Adrenal gland (tissue), 12 donors: ENCODE measurements around the gene SH2B2. TPM values are rescaled to one million over a fixed set of nuclear protein-coding genes. Genes with fewer than 3 reads are reported as not detected.

Experiments used
- DNase-seq, 7 donors: peaks; one replicate each; pipeline ENCODE4 v3.0.0-alpha.2; 2019 to 2020
- H3K27ac ChIP-seq, 5 donors: fragments of 200-600 bp; sonication (generic) in 4 of 5; 1 replicate in 3 of 5; 2 replicates in 2 of 5; pipeline versions ENCODE4 v1.5.1 to v1.8.0; 2016 to 2020; ENCODE audit warnings: mild to moderate bottlenecking in 1 of 5
- H3K27me3 ChIP-seq: fragments of 200-600 bp; 2 replicates; pipeline ENCODE4 v1.8.0; 2021
- H3K36me3 ChIP-seq, 2 donors: fragments of 200-600 bp; replicated peaks in 1 of 2; 1 replicate in 1 of 2; 2 replicates in 1 of 2; pipeline versions ENCODE4 v1.5.1 to v1.8.0; 2018 to 2022
- H3K4me1 ChIP-seq, 2 donors: fragments of 200-600 bp; replicated peaks in 1 of 2; 1 replicate in 1 of 2; 2 replicates in 1 of 2; pipeline versions ENCODE4 v1.5.1 to v1.8.0; 2018 to 2021
- H3K4me3 ChIP-seq, 4 donors: fragments of 200-600 bp; sonication (generic) in 3 of 4; one replicate each; pipeline ENCODE4 v1.5.1; 2016 to 2018
- H3K9me3 ChIP-seq, 3 donors: fragments of 200-600 bp; sonication (generic) in 1 of 3; replicated peaks in 1 of 3; 1 replicate in 2 of 3; 2 replicates in 1 of 3; pipeline versions ENCODE4 v1.5.1 to v1.8.0; 2016 to 2021
- POLR2A ChIP-seq, 2 donors: fragments of 450-650 bp; IDR thresholded peaks; one replicate each; pipeline ENCODE4 v1.6.1; 2017; ENCODE audit warnings: antibody characterized with exemption in 2 of 2, mild to moderate bottlenecking in 2 of 2, moderate library complexity in 1 of 2
- WGBS, 4 donors: extraction: QIAGEN DNeasy Blood & Tissue Kit in 2 of 4; methylation state at CpG; one replicate each; pipeline versions ENCODE4 v1.1.5 to v1.1.7; 2013 to 2017; 5-methylcytosine and 5-hydroxymethylcytosine counted together
- intact Hi-C, 2 donors: fragments of 100-400 bp; cut with DNase I; formaldehyde crosslinking; loops; one replicate each; pipeline versions ENCODE4 v1.14.1 to v1.15.0; 2022 to 2023
- polyA plus RNA-seq, 3 donors: library from polyadenylated mRNA; stranded (reverse); fragments of 200-250 nt in 2 of 3; fragments of 350-450 nt in 1 of 3; fragmentation: Illumina TruSeq in 1 of 3; extraction: RNeasy Lipid Tissue Mini Kit (QIAGEN cat#74804) in 1 of 3; gene quantifications; one replicate each; pipeline ENCODE4 v1.2.3, GENCODE V29; 2013 to 2014
- total RNA-seq, 9 donors: library from RNA; depleted of rRNA in 4 of 9; stranded (reverse); fragments of >200 nt in 4 of 9; fragments of 120-200 nt in 1 of 9; fragmentation: NEBNext Ultra II Directional in 1 of 9; extraction: Animal tissue kit (Norgen Biotek cat#: 25700) in 1 of 9; gene quantifications; one replicate each; pipeline versions ENCODE4 v1.1.0 to v1.2.4, GENCODE V29; 2013 to 2023
- TF ChIP-seq, protein P1 (sequence below), 6 experiments: fragments of 450-650 bp in 4 of 6; fragments of 200-600 bp in 2 of 6; sonication (generic) in 1 of 6; IDR thresholded peaks; 1 replicate in 5 of 6; 2 replicates in 1 of 6; pipeline versions ENCODE4 v1.5.1 to v1.8.0; 2016 to 2021; ENCODE audit warnings: antibody characterized with exemption in 6 of 6, mild to moderate bottlenecking in 2 of 6, moderate library complexity in 1 of 6
- donor health status: healthy with polysubstance abuse.
- donor health status: Bipolar disorder and iron deficiency.
- donor health status: DM: yes; HTN: yes; CAD: no.
- donor health status: DM: no; HTN: no; CAD: no.
- donor health status: DM: no; HTN: no; CAD: no.
- donor health status: DM: yes; HTN: yes; CAD: no.

The SH2B2 gene
- total and polyA plus RNA-seq, 12 donors: 0.55 to 22.8 (median 5.0) TPM

DNA sequence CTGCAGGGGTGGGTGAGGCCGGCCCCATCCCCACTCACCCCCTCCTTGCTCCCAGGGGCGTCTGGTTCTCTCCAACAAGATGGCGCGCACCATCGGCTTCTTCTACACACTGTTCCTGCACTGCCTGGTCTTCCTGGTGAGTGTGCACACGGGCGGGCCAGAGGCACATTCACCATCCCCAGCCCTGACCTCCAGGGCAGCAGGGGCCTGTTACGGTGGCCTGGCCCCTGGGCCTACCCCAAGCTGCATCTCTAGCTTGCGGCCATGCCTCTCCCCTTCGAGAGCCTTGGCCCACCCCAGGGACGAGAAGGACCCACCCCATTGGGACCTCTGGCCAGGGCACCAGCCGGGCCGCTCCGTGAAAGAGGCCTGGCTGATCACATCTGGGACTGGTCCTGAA lies 4.9 kb upstream of the SH2B2 start:
- no peaks in the 10 kb centered on the region for H3K27me3 ChIP-seq
- H3K27ac ChIP-seq: no peak overlapping the region
- DNase-seq: no peak
- peaks cover 0 to 12% of the 10 kb centered on the region in 2 donors for H3K4me1 ChIP-seq
- H3K4me3 ChIP-seq: no peak overlapping the region
- WGBS, 4 donors: 90 to 96% (median 92%) methylated on average over 6 to 14 of the region's 14 CpGs
- no peaks in the 10 kb centered on the region for H3K9me3 ChIP-seq
- TF ChIP-seq, protein P1, sequence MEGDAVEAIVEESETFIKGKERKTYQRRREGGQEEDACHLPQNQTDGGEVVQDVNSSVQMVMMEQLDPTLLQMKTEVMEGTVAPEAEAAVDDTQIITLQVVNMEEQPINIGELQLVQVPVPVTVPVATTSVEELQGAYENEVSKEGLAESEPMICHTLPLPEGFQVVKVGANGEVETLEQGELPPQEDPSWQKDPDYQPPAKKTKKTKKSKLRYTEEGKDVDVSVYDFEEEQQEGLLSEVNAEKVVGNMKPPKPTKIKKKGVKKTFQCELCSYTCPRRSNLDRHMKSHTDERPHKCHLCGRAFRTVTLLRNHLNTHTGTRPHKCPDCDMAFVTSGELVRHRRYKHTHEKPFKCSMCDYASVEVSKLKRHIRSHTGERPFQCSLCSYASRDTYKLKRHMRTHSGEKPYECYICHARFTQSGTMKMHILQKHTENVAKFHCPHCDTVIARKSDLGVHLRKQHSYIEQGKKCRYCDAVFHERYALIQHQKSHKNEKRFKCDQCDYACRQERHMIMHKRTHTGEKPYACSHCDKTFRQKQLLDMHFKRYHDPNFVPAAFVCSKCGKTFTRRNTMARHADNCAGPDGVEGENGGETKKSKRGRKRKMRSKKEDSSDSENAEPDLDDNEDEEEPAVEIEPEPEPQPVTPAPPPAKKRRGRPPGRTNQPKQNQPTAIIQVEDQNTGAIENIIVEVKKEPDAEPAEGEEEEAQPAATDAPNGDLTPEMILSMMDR (IDR thresholded peaks at IDR 0.05): no peak
- TF ChIP-seq POLR2A (IDR thresholded peaks at IDR 0.05): no peak
- intact Hi-C loops: loop anchor here in 1 of 2 donors (2.0 to 10.0 kb wide), 2 partner anchors 109 to 173 kb away; no protein-coding TSS in a partner anchor
- H3K36me3 ChIP-seq: no peaks in the 10 kb centered on the region

- H3K9me3 ChIP-seq: no peaks in the 10 kb centered on the region
- 85 to 94% (median 90%) methylated on average over 12 to 32 of the region's 32 CpGs for WGBS, 4 donors
- intact Hi-C loops: loop anchor here in 1 of 2 donors (10.0 kb wide), 1 partner anchor 172 kb away; no protein-coding TSS in a partner anchor
Observed at GRCh38 chr7:102282465-102283362, 4.0 kb upstream of the SH2B2 start.

GRCh38 chr7:102283477-102284189 lies 3.0 kb upstream of the SH2B2 start:
- Histone ChIP-seq H3K36me3 (no peaks in the 10 kb centered on the region), H3K27ac (no peak overlapping the region), H3K4me3 (no peak overlapping the region), H3K27me3 (no peaks in the 10 kb centered on the region), H3K9me3 (no peaks in the 10 kb centered on the region), H3K4me1 (peaks cover 15 to 26% of the 10 kb centered on the region in 2 donors)
- TF ChIP-seq POLR2A (IDR thresholded peaks at IDR 0.05): no peak
- TF ChIP-seq, protein P1 (IDR thresholded peaks at IDR 0.05): no peak
- 81 to 87% (median 84%) methylated on average over 9 to 10 of the region's 10 CpGs for WGBS, 4 donors
- intact Hi-C loops: loop anchor here in 1 of 2 donors (10.0 kb wide), 1 partner anchor 171 kb away; no protein-coding TSS in a partner anchor
- DNase-seq: no peak

More at GRCh38 chr7:102282465-102283362, 4.0 kb upstream of the SH2B2 start:
- TF ChIP-seq POLR2A (IDR thresholded peaks at IDR 0.05): no peak
- TF ChIP-seq, protein P1 (IDR thresholded peaks at IDR 0.05): no peak
- H3K4me3 ChIP-seq: no peak overlapping the region
- H3K4me1 ChIP-seq: peaks cover 8 to 19% of the 10 kb centered on the region in 2 donors
- H3K27ac ChIP-seq: no peak overlapping the region
- H3K36me3 ChIP-seq: no peaks in the 10 kb centered on the region
- no peak for DNase-seq
- H3K27me3 ChIP-seq: no peaks in the 10 kb centered on the region

DNA sequence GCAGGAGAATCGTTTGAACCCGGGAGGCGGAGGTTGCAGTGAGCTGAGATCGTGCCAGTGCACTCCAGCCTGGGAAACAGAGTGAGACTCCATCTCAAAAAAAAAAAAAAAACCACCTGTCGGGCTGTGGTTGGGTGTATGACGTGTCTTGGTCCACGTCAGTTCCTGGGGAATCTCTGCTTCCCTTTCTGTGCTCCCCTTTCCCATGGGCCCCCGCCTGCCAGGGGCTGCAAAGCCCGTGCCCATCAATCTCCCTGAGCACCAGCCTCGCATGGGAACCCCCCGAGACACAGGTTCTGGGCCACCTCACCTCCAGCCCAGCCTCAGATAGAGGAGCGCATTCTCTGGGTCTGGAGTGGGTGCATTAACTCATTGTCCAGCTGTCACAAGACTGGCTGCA lies 2.3 kb upstream of the SH2B2 start:
- H3K9me3 ChIP-seq: no peaks in the 10 kb centered on the region
- no peaks in the 10 kb centered on the region for H3K27me3 ChIP-seq
- 69 to 79% (median 76%) methylated on average over 8 to 12 of the region's 12 CpGs for WGBS, 4 donors
- intact Hi-C loops: loop anchor here in 1 of 2 donors (10.0 kb wide), 1 partner anchor 170 kb away; no protein-coding TSS in a partner anchor
- H3K36me3 ChIP-seq: no peaks in the 10 kb centered on the region
- no peak for TF ChIP-seq POLR2A (IDR thresholded peaks at IDR 0.05)
- TF ChIP-seq, protein P1 (IDR thresholded peaks at IDR 0.05): no peak
- peaks cover 15 to 24% of the 10 kb centered on the region in 2 donors for H3K4me1 ChIP-seq
- H3K4me3 ChIP-seq: no peak overlapping the region
- DNase-seq: no peak
- H3K27ac ChIP-seq: no peak overlapping the region
